K562 (cell line): Measurements from ENCODE around the gene COL23A1. TPM values are rescaled to one million over a fixed set of nuclear protein-coding genes. Genes with fewer than 3 reads are reported as not detected.

Experiments
- ATAC-seq: fragments of 200-7000 bp; cut with Tn5 transposase; 3 replicates; pipeline ENCODE4 v1.9.1; 2020; ENCODE audit warnings: moderate library complexity
- BruUV-seq: library from RNA; stranded (reverse); fragments of 400-500 nt; replicated peaks from 2 replicates; lab custom pipeline; 2021; lab: Mats Ljungman, UMichigan
- CTCF ChIA-PET: fragments of 300-600 bp; formaldehyde crosslinking; extraction: SDS; loops from one replicate; lab custom pipeline; 2021; ENCODE audit warnings: low intra/inter-chr PET ratio; lab: Yijun Ruan, JAX
- POLR2A ChIA-PET: fragments of 300-600, 350-650 bp; sonication (Branson Sonifier 250); formaldehyde crosslinking; extraction: SDS; loops from one replicate; lab custom pipeline; 2021; ENCODE audit warnings: antibody characterized with exemption, inconsistent platforms; lab: Yijun Ruan, JAX
- DNase-seq, 4 experiments: peaks; one replicate each; pipeline versions ENCODE4 v3.0.0 to v3.0.0-alpha.2; 2011 to 2018; ENCODE audit warnings: low spot score in 3 of 4, mixed read lengths in 3 of 4; ENCODE audit errors: extremely low read depth in 1 of 4
- FAIRE-seq: peaks from 2 replicates; lab custom pipeline; 2011; peaks lifted over from hg19 to GRCh38; lab: Jason Lieb, UNC
- H2AFZ ChIP-seq: 2 replicates; pipeline ENCODE4 v1.6.0; 2011; ENCODE audit warnings: low read depth, low read length, control low read depth, inconsistent platforms
- H3K27ac ChIP-seq: fragments of 200-600 bp; 3 replicates; pipeline ENCODE4 v1.8.0; 2011; ENCODE audit warnings: low read depth, mild to moderate bottlenecking, control low read depth, inconsistent platforms, low read length, moderate library complexity, mixed read lengths; ENCODE audit errors: extremely low read depth
- H3K27me3 ChIP-seq, 2 experiments: fragments of 300-600 bp in 1 of 2; 2 replicates in 1 of 2; 3 replicates in 1 of 2; pipeline versions ENCODE4 v1.6.0 to v1.8.0; 2011; ENCODE audit warnings: inconsistent platforms in 2 of 2, low read length in 2 of 2, mild to moderate bottlenecking in 1 of 2, mixed read lengths in 1 of 2, moderate library complexity in 1 of 2; ENCODE audit not compliant: control insufficient read depth in 2 of 2, insufficient read depth in 2 of 2
- H3K36me3 ChIP-seq: fragments of 300-600 bp; 3 replicates; pipeline ENCODE4 v1.8.0; 2011; ENCODE audit warnings: mild to moderate bottlenecking, low read length, inconsistent platforms; ENCODE audit not compliant: control insufficient read depth, insufficient read depth
- H3K4me1 ChIP-seq, 2 experiments: fragments of 200-600 bp in 1 of 2; replicated peaks in 1 of 2; 2 replicates in 1 of 2; 3 replicates in 1 of 2; pipeline versions ENCODE4 v1.5.1 to v1.8.0; 2011; ENCODE audit warnings: inconsistent platforms in 2 of 2, low read length in 2 of 2, mild to moderate bottlenecking in 1 of 2, mixed read lengths in 1 of 2, moderate library complexity in 1 of 2; ENCODE audit not compliant: control insufficient read depth in 2 of 2, insufficient read depth in 2 of 2
- H3K4me2 ChIP-seq: 2 replicates; pipeline ENCODE4 v1.6.1; 2011; ENCODE audit warnings: low read length, control low read depth, inconsistent platforms, mixed read lengths; ENCODE audit not compliant: insufficient read depth
- H3K4me3 ChIP-seq: fragments of 200-600 bp; sonication (generic), shearing (Covaris generic); 2 replicates; pipeline ENCODE4 v1.5.1; 2016; ENCODE audit warnings: control low read depth, inconsistent platforms
- H3K79me2 ChIP-seq: fragments of 200-600 bp; 3 replicates; pipeline ENCODE4 v1.8.0; 2011; ENCODE audit warnings: low read length, inconsistent platforms; ENCODE audit not compliant: control insufficient read depth, insufficient read depth
- H3K9ac ChIP-seq, 2 experiments: 2 replicates each; pipeline versions ENCODE4 v1.6.0 to v1.6.1; 2011; ENCODE audit warnings: low read depth in 2 of 2, low read length in 2 of 2, control low read depth in 1 of 2, inconsistent platforms in 1 of 2, mild to moderate bottlenecking in 1 of 2, mixed read lengths in 1 of 2; ENCODE audit not compliant: insufficient read depth in 1 of 2
- H3K9me1 ChIP-seq: one replicate; pipeline ENCODE4 v1.6.0; 2011; ENCODE audit warnings: inconsistent platforms, mild to moderate bottlenecking, low read length, moderate library complexity; ENCODE audit not compliant: control insufficient read depth, insufficient read depth
- H3K9me3 ChIP-seq: replicated peaks from 2 replicates; pipeline ENCODE4 v1.5.1; 2011; ENCODE audit warnings: low read depth, low read length, inconsistent platforms; ENCODE audit not compliant: control insufficient read depth, insufficient read depth
- H4K20me1 ChIP-seq: replicated peaks from 2 replicates; pipeline ENCODE4 v1.6.1; 2011; ENCODE audit warnings: low read length, inconsistent platforms, mixed read lengths; ENCODE audit not compliant: control insufficient read depth, insufficient read depth
- AFF1 ChIP-seq, 2 experiments: fragments of 450-650 bp; IDR thresholded peaks; 2 replicates each; pipeline ENCODE4 v1.6.1; 2018; ENCODE audit warnings: mild to moderate bottlenecking in 2 of 2, low read depth in 1 of 2; ENCODE audit not compliant: partially characterized antibody in 2 of 2
- GABPB2 ChIP-seq: fragments of 250-450 bp; sonication (Bioruptor Pico); conservative IDR thresholded peaks from 2 replicates; pipeline ENCODE4 v1.5.1; 2021; ENCODE audit warnings: mild to moderate bottlenecking
- MBD2 ChIP-seq: sonication (generic); IDR thresholded peaks from 2 replicates; pipeline ENCODE4 v1.6.1; 2016; ENCODE audit warnings: low read depth, borderline replicate concordance
- TEAD2 ChIP-seq: fragments of 450-650 bp; IDR thresholded peaks from 2 replicates; pipeline ENCODE4 v1.6.1; 2016; ENCODE audit warnings: missing genetic modification characterization, control low read depth, missing compliant biosample characterization
- UBTF ChIP-seq, 2 experiments: IDR thresholded peaks; 2 replicates each; pipeline ENCODE4 v1.6.1; 2012; ENCODE audit warnings: improper control_type of control experiment in 2 of 2, low read depth in 2 of 2, low read length in 2 of 2, borderline replicate concordance in 1 of 2
- ZNF77 ChIP-seq: fragments of 250-450 bp; sonication (Bioruptor Pico); IDR thresholded peaks from 2 replicates; pipeline ENCODE4 v1.5.0; 2020
- WGBS: fragments of 100-300 bp; shearing (Covaris generic); methylation state at CpG from one replicate; pipeline ENCODE4 v1.1.6; 2016; ENCODE audit warnings: low coverage, mixed read lengths; ENCODE audit not compliant: insufficient coverage; ENCODE audit errors: missing lambda C conversion rate; 5-methylcytosine and 5-hydroxymethylcytosine counted together
- in situ Hi-C: fragments of 300-500 bp; cut with MboI; formaldehyde crosslinking; loops from 4 replicates; pipeline ENCODE4 v1.15.0; 2018; ENCODE audit warnings: inconsistent platforms, mixed read lengths
- intact Hi-C: fragments of 100-400 bp; cut with micrococcal nuclease; formaldehyde crosslinking; loops from 2 replicates; pipeline ENCODE4 v1.14.2; 2022
- polyA plus RNA-seq, 8 experiments: library from polyadenylated mRNA; depleted of rRNA in 4 of 8; stranded (reverse) in 5 of 8; unstranded in 3 of 8; fragments of >200 nt; fragmentation: Nextera tagmentation in 2 of 8; fragmentation: Illumina TruSeq in 1 of 8; extraction: Ambion mirVana in 2 of 8; extraction: Trizol in 1 of 8; gene quantifications; 2 replicates each; pipeline versions ENCODE4 v1.2.1 to v1.2.3, GENCODE V29; 2011 to 2014; ENCODE audit warnings: inconsistent platforms in 1 of 8, missing spikeins in 1 of 8
- total RNA-seq, 7 experiments: library from RNA; depleted of rRNA in 6 of 7; stranded (reverse); fragments of >200 nt in 6 of 7; fragmentation: Illumina TruSeq in 2 of 7; extraction: Trizol in 2 of 7; gene quantifications; 2 replicates each; pipeline versions ENCODE4 v1.2.1 to v1.2.3, GENCODE V29; 2011 to 2021; ENCODE audit warnings: low replicate concordance in 1 of 7

Gene COL23A1
- total and polyA plus RNA-seq, 9 of the 15 experiments (the other 6 are each of a cell fraction or from before 2014, with no cell fraction given) = 0.09 TPM; not detected in 8

GRCh38 chr5:178273041-178273440 lies 317.2 kb downstream of the COL23A1 start:
- WGBS = 11% methylated on average over 15 of the region's 15 CpGs
- in situ Hi-C loops (no loop called here), intact Hi-C loops (no loop called here)
- Histone ChIP-seq H3K4me1 (peaks cover 0 to 3% of the 10 kb centered on the region in 2 experiments; a peak in 1 of 5 replicates), H2AFZ (no peak overlapping the region), H3K9me1 (no peaks in the 10 kb centered on the region), H3K4me2 (no peak overlapping the region), H3K27ac (no peak overlapping the region), H3K9ac (no peak overlapping the region), H4K20me1 (no peaks in the 10 kb centered on the region), H3K36me3 (no peaks in the 10 kb centered on the region), H3K27me3 (peaks cover 19 to 88% of the 10 kb centered on the region in 2 experiments; a peak in 4 of 5 replicates), H3K79me2 (no peaks in the 10 kb centered on the region), H3K9me3 (peaks cover 4% of the 10 kb centered on the region; the same call in 1 of the 2 replicates), H3K4me3 (no peak overlapping the region)
- BruUV-seq = no TSS peak
- CTCF ChIA-PET = no interaction called here
- ATAC-seq (peak; percentile 28), DNase-seq (no peak), FAIRE-seq (no peak)
- TF ChIP-seq AFF1 (IDR thresholded peaks at IDR 0.05; ENCODE audit: low read depth in 1 of 2, partially characterized antibody in 2 of 2) = no peak
- no peak for TF ChIP-seq TEAD2 (tag)
- TF ChIP-seq MBD2 = no peak
- no peak for TF ChIP-seq ZNF77
- no peak for TF ChIP-seq GABPB2 (CRISPR knock-in tag)
- 0 out of 4 replicates have a peak, but pooled peaks of 1 of the 2 experiments have one; percentile 38 for TF ChIP-seq UBTF (IDR thresholded peaks at IDR 0.05; ENCODE audit: borderline replicate concordance in 1 of 2, low read depth in 2 of 2, low read length in 2 of 2)
- POLR2A ChIA-PET = interaction anchor here (0.6 kb wide), 1 partner anchor 452 kb away, joined by 3 read pairs; no protein-coding TSS in a partner anchor
